WTC11 (cell line): ENCODE data around the gene ATXN7L3.

Source experiments
- ARID4B ChIP-seq: sonication (generic); formaldehyde crosslinking; IDR thresholded peaks from 2 replicates; pipeline ENCODE4 v1.8.0; 2023; ENCODE audit warnings: missing genetic modification reagents, mild to moderate bottlenecking, borderline replicate concordance
- ATF1 ChIP-seq: sonication (generic); formaldehyde crosslinking; IDR thresholded peaks from 2 replicates; pipeline ENCODE4 v1.8.1; 2023; ENCODE audit warnings: mild to moderate bottlenecking, moderate library complexity, missing genetic modification reagents
- ATF3 ChIP-seq: sonication (generic); formaldehyde crosslinking; conservative IDR thresholded peaks from 2 replicates; pipeline ENCODE4 v1.8.1; 2022; ENCODE audit warnings: mild to moderate bottlenecking, missing genetic modification reagents
- CDX4 ChIP-seq: fragments of 250-450 bp; sonication (Bioruptor Pico); IDR thresholded peaks from 2 replicates; pipeline ENCODE4 v1.9.0; 2021; ENCODE audit warnings: moderate library complexity, mild to moderate bottlenecking, inconsistent platforms, borderline replicate concordance
- CTCF ChIP-seq: fragments of 200-600 bp; IDR thresholded peaks from 2 replicates; pipeline ENCODE4 v1.8.0; 2022; ENCODE audit warnings: antibody characterized with exemption
- ESRRA ChIP-seq: sonication (generic); formaldehyde crosslinking; IDR thresholded peaks from 2 replicates; pipeline ENCODE4 v1.8.1; 2022; ENCODE audit warnings: mild to moderate bottlenecking, missing genetic modification reagents, borderline replicate concordance
- NR1H2 ChIP-seq: sonication (generic); formaldehyde crosslinking; IDR thresholded peaks from 2 replicates; pipeline ENCODE4 v1.9.0; 2021; ENCODE audit warnings: mild to moderate bottlenecking, moderate library complexity, missing genetic modification reagents
- NR2C2 ChIP-seq: sonication (generic); formaldehyde crosslinking; IDR thresholded peaks from 2 replicates; pipeline ENCODE4 v1.8.0; 2022; ENCODE audit warnings: mild to moderate bottlenecking, missing genetic modification reagents
- RELA ChIP-seq: sonication (generic); formaldehyde crosslinking; IDR thresholded peaks from 2 replicates; pipeline ENCODE4 v1.8.1; 2022; ENCODE audit warnings: missing genetic modification reagents, mild to moderate bottlenecking, borderline replicate concordance
- TEAD4 ChIP-seq: sonication (generic); formaldehyde crosslinking; IDR thresholded peaks from 2 replicates; pipeline ENCODE4 v1.8.0; 2022; ENCODE audit warnings: mild to moderate bottlenecking, missing genetic modification reagents
- USF2 ChIP-seq: sonication (generic); formaldehyde crosslinking; IDR thresholded peaks from 2 replicates; pipeline ENCODE4 v1.8.1; 2023; ENCODE audit warnings: mild to moderate bottlenecking, missing genetic modification reagents, moderate library complexity
- ZBTB43 ChIP-seq: sonication (generic); formaldehyde crosslinking; IDR thresholded peaks from 2 replicates; pipeline ENCODE4 v1.8.1; 2023; ENCODE audit warnings: mild to moderate bottlenecking, missing genetic modification reagents
- ZNF121 ChIP-seq: sonication (generic); formaldehyde crosslinking; IDR thresholded peaks from 2 replicates; pipeline ENCODE4 v1.8.0; 2023; ENCODE audit warnings: missing genetic modification reagents

GRCh38 chr17:44222112-44222869, 22.6 kb upstream of the ATXN7L3 start:
- TF ChIP-seq NR2C2 (CRISPR knock-in tag) (no peak), CDX4 (CRISPR knock-in tag) (no peak), CTCF (no peak), ZBTB43 (CRISPR knock-in tag) (no peak), ATF3 (no peak), ZNF121 (CRISPR knock-in tag) (no peak), NR1H2 (CRISPR knock-in tag) (no peak), ATF1 (CRISPR knock-in tag) (no peak), ARID4B (CRISPR knock-in tag) (no peak), RELA (no peak), ESRRA (CRISPR knock-in tag) (no peak), TEAD4 (CRISPR knock-in tag) (no peak), USF2 (CRISPR knock-in tag) (no peak)
